Stimulated activated CD4-positive, alpha-beta T cell treated with anti-CD3 and anti-CD28 coated beads, Interleukin-4, amount 100 ng/mL, for 1 hour (primary cell): ENCODE results near the gene COMMD6.
"Not testable (repeated sequence)": the region's sequence is repeated elsewhere in the genome, so short reads cannot be mapped to it uniquely, and the experiment has no call there.

Source experiments
- DNase-seq: peaks from one replicate; pipeline ENCODE4 v3.0.0-alpha.2; 2020

The COMMD6 gene

GRCh38 chr13:75537401-75538365 lies at the start of gene COMMD6:
Gene COMMD6 (minus strand): TSS chr13:75537841. CDS start chr13:75537805, 36 bp downstream.
- DNase-seq, result peak; percentile 71

GRCh38 chr13:75585153-75585552 lies 47.5 kb upstream of the COMMD6 start:
- DNase-seq, result no peak

- no peak for DNase-seq
Measured at GRCh38 chr13:75583091-75583490, 45.5 kb upstream of the COMMD6 start.

GRCh38 chr13:75581874-75582640 lies 44.4 kb upstream of the COMMD6 start:
- DNase-seq, result no peak

GRCh38 chr13:75579529-75579928 lies 41.9 kb upstream of the COMMD6 start:
- no peak for DNase-seq

- DNase-seq, result no peak
Measured at GRCh38 chr13:75569576-75569975, 31.9 kb upstream of the COMMD6 start.

- no peak for DNase-seq
Measured at GRCh38 chr13:75566658-75567057, 29.0 kb upstream of the COMMD6 start.

GRCh38 chr13:75558145-75558840 lies 20.7 kb upstream of the COMMD6 start:
- DNase-seq, result no peak

GRCh38 chr13:75556961-75557360 lies 19.3 kb upstream of the COMMD6 start:
- no peak for DNase-seq

GRCh38 chr13:75555836-75556235 lies 18.2 kb upstream of the COMMD6 start:
- no peak for DNase-seq

- DNase-seq, result no peak
Measured at GRCh38 chr13:75554981-75555380, 17.3 kb upstream of the COMMD6 start.

GRCh38 chr13:75554464-75554863 lies 16.8 kb upstream of the COMMD6 start:
- DNase-seq, result no peak

- DNase-seq, result peak; percentile 5
Measured at GRCh38 chr13:75550159-75550567, 12.5 kb upstream of the COMMD6 start.

- DNase-seq, result peak; percentile 98
Measured at GRCh38 chr13:75549262-75550158, 11.9 kb upstream of the COMMD6 start, which contains the start of gene UCHL3. Gene UCHL3 (plus strand): TSS chr13:75549791. CDS start chr13:75549821, 30 bp downstream.

- no peak for DNase-seq
Measured at GRCh38 chr13:75547917-75548316, 10.3 kb upstream of the COMMD6 start.

- not testable (repeated sequence) for DNase-seq
Measured at GRCh38 chr13:75545386-75545785, 7.7 kb upstream of the COMMD6 start.

GRCh38 chr13:75544681-75545330 lies 7.2 kb upstream of the COMMD6 start:
- no peak for DNase-seq

- DNase-seq, result no peak
Measured at GRCh38 chr13:75541961-75542360, 4.3 kb upstream of the COMMD6 start.

GRCh38 chr13:75541287-75541686 lies 3.6 kb upstream of the COMMD6 start:
- no peak for DNase-seq

GRCh38 chr13:75533861-75534260 lies 3.8 kb downstream of the COMMD6 start:
- no peak for DNase-seq

- DNase-seq, result no peak
Measured at GRCh38 chr13:75530549-75530961, 7.1 kb downstream of the COMMD6 start.
